Erythroblast (primary cell): ENCODE results near the gene NSFL1C.

Source experiments
- GATA1 ChIP-seq: IDR thresholded peaks from 2 replicates; pipeline ENCODE4 v1.6.1; 2011; ENCODE audit warnings: low read depth, mild to moderate bottlenecking, control low read depth, low read length, moderate library complexity
- POLR2A ChIP-seq: IDR thresholded peaks from 2 replicates; pipeline ENCODE4 v1.6.1; 2011; ENCODE audit warnings: mild to moderate bottlenecking, low read length

DNA sequence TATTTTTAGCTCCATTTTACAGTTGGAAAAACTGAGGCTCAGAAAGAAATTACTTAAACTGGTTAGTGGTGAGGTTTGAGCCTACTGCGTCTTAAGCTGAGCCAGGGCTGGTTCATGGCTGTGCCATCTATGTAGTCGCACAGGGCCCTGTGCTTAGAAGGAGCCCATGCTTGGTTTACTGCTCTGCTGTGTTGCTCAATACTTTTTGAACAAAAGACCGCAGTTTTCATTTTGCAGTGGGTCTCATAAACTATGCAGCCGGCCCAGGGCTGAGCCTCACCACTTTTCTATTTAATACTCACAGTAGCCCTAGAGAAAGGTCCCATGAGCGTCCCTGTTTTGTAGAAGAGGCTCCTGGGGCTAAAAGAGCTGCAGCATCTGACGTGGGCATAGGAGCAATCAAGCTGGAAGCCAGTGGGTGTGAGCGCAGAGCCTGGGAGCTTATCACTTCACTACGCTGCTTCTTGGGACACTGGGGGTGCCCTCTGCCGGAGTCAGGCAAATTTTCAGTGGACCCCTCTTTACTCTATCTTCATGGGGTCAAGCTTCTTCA, 24.1 kb upstream of the NSFL1C start:
- TF ChIP-seq POLR2A, result no peak
- no peak for TF ChIP-seq GATA1
